ENCODE results near the gene MGMT. TPM values are rescaled to one million over a fixed set of nuclear protein-coding genes. Genes with fewer than 3 reads are reported as not detected.

Gene MGMT
- total and polyA plus RNA-seq, 2 donors (not counting 3 experiments of a cell fraction or from before 2014, with no cell fraction given): 15.0 to 15.2 TPM

DNA sequence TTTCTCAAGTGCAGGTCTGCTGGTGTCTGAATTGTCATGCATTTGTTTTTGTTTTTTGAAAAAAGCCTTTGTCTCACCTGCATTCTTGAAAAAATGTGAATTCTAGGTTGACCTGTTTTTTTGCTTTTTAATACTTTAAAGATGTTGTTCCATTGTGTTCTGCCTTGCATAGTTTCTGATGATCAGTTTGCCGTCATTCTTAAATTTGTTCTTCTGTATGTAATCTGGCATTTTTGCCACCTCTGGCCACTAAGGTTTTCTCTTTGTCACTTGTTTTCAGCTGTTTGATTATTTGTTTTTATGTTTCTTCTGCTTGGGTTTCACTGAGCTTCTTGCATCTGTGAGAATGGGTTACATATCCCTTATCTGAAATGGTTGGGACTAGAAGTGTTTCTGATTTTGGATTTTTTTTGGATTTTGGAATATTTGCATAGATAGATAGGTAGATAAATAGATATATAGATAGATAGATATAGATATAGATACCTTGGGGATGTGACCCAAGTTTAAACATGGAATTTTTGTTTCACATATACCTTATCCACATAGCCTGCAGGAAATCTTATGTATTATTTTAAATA, 16.5 kb downstream of the MGMT start:
- no peak overlapping the region for H3K4me3 ChIP-seq (replicated peaks in 1 of 3; ENCODE audit: insufficient read depth in 1 of 3, low read depth in 1 of 3, low read length in 3 of 3)
- ChIA-PET POLR2A (no interaction called here), CTCF (no interaction called here)
- peaks cover 2% of the 10 kb centered on the region for H3K9me3 ChIP-seq (replicated peaks; ENCODE audit: control insufficient read depth, insufficient read depth, low read length)
- no peaks in the 10 kb centered on the region for H3K79me2 ChIP-seq (ENCODE audit: control insufficient read depth, insufficient read depth, low read length)
- H3K9ac ChIP-seq (replicated peaks; ENCODE audit: extremely low read depth, insufficient read depth, low read length): no peak overlapping the region
- no peak overlapping the region for H2AFZ ChIP-seq (ENCODE audit: low read depth, low read length)
- no peaks in the 10 kb centered on the region for H4K20me1 ChIP-seq (replicated peaks; ENCODE audit: control insufficient read depth, extremely low read depth, insufficient read depth, low read length)
- TF ChIP-seq FOS (IDR thresholded peaks at IDR 0.05; ENCODE audit: borderline replicate concordance, insufficient read depth, low read length): no peak
- TF ChIP-seq, protein P1, sequence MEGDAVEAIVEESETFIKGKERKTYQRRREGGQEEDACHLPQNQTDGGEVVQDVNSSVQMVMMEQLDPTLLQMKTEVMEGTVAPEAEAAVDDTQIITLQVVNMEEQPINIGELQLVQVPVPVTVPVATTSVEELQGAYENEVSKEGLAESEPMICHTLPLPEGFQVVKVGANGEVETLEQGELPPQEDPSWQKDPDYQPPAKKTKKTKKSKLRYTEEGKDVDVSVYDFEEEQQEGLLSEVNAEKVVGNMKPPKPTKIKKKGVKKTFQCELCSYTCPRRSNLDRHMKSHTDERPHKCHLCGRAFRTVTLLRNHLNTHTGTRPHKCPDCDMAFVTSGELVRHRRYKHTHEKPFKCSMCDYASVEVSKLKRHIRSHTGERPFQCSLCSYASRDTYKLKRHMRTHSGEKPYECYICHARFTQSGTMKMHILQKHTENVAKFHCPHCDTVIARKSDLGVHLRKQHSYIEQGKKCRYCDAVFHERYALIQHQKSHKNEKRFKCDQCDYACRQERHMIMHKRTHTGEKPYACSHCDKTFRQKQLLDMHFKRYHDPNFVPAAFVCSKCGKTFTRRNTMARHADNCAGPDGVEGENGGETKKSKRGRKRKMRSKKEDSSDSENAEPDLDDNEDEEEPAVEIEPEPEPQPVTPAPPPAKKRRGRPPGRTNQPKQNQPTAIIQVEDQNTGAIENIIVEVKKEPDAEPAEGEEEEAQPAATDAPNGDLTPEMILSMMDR (IDR thresholded peaks at IDR 0.05; ENCODE audit: extremely low read depth in 1 of 2, insufficient read depth in 1 of 2, low read depth in 1 of 2, low read length in 2 of 2): no peak
- no peak for TF ChIP-seq GATA2 (IDR thresholded peaks at IDR 0.05; ENCODE audit: insufficient read depth, insufficient read length, low read depth, low read length)
- TF ChIP-seq JUN (IDR thresholded peaks at IDR 0.05; ENCODE audit: borderline replicate concordance, insufficient read depth, insufficient read length, low read depth): no peak
- no peak for TF ChIP-seq POLR2A (IDR thresholded peaks at IDR 0.05; ENCODE audit: low read depth, low read length)
- TF ChIP-seq, protein P2, sequence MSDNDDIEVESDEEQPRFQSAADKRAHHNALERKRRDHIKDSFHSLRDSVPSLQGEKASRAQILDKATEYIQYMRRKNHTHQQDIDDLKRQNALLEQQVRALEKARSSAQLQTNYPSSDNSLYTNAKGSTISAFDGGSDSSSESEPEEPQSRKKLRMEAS (IDR thresholded peaks at IDR 0.05; ENCODE audit: insufficient read depth, insufficient read length): no peak
- DNase-seq (ENCODE audit: low read depth, low spot score) (peak; percentile 3), FAIRE-seq (no peak)
- H3K4me2 ChIP-seq (ENCODE audit: insufficient read depth, low read length): no peak overlapping the region
- no TSS peak for BruUV-seq (replicated peaks)
- H3K4me1 ChIP-seq (ENCODE audit: control insufficient read depth, extremely low read depth, insufficient read depth, low read length): no peaks in the 10 kb centered on the region
- no peaks in the 10 kb centered on the region for H3K9me1 ChIP-seq (replicated peaks; ENCODE audit: control insufficient read depth, extremely low read depth, insufficient read depth, low read length)
- no peaks in the 10 kb centered on the region for H3K36me3 ChIP-seq (ENCODE audit: control insufficient read depth in 2 of 2, extremely low read depth in 1 of 2, insufficient read depth in 2 of 2, low read length in 2 of 2)
- dilution Hi-C loops (cut with MboI; ENCODE audit: extremely low pct_ligation_motif_present, low sequenced_read_pairs): no loop called here
- intact Hi-C loops (cut with micrococcal nuclease): no loop called here
- H3K27ac ChIP-seq (ENCODE audit: insufficient read depth, low read depth, low read length): no peak overlapping the region
- no peaks in the 10 kb centered on the region for H3K27me3 ChIP-seq (ENCODE audit: control insufficient read depth in 2 of 2, insufficient read depth in 2 of 2, low read length in 2 of 2)
